Large intestine (tissue), 12 donors: ENCODE results near the gene FANCD2OS. TPM values are rescaled to one million over a fixed set of nuclear protein-coding genes. Genes with fewer than 3 reads are reported as not detected.
A peak's percentile ranks its signal among the peaks of the same experiment; 100 is the strongest.

Experiments
- DNase-seq, 2 donors: peaks; one replicate each; pipeline versions ENCODE4 v3.0.0 to v3.0.0-alpha.2; 2013
- H3K27ac ChIP-seq: one replicate; pipeline ENCODE4 v1.5.1; 2013; ENCODE audit warnings: low read length
- H3K27me3 ChIP-seq: 2 replicates; pipeline ENCODE4 v1.6.1; 2013; ENCODE audit warnings: low read length; ENCODE audit not compliant: control insufficient read depth, insufficient read depth
- H3K36me3 ChIP-seq: 2 replicates; pipeline ENCODE4 v1.6.1; 2013; ENCODE audit warnings: low read length; ENCODE audit not compliant: control insufficient read depth, insufficient read depth
- H3K4me1 ChIP-seq: one replicate; pipeline ENCODE4 v1.6.1; 2013; ENCODE audit warnings: low read length; ENCODE audit not compliant: control insufficient read depth, insufficient read depth
- H3K4me3 ChIP-seq: one replicate; pipeline ENCODE4 v1.5.1; 2013; ENCODE audit warnings: low read length
- H3K9me3 ChIP-seq: one replicate; pipeline ENCODE4 v1.6.1; 2013; ENCODE audit warnings: mild to moderate bottlenecking, low read depth, low read length, moderate library complexity; ENCODE audit not compliant: control insufficient read depth
- WGBS: methylation state at CpG from one replicate; pipeline ENCODE4 v1.1.5; 2013; ENCODE audit warnings: low lambda C conversion rate; ENCODE audit not compliant: insufficient coverage; 5-methylcytosine and 5-hydroxymethylcytosine counted together
- long read RNA-seq, 11 donors: transcript quantifications; one replicate each; lab custom pipeline, GENCODE V29; 2026
- polyA plus RNA-seq: library from polyadenylated mRNA; unstranded; fragments of 120-200 nt; gene quantifications from one replicate; pipeline ENCODE4 v1.2.1, GENCODE V29; 2013

The FANCD2OS gene, protein sequence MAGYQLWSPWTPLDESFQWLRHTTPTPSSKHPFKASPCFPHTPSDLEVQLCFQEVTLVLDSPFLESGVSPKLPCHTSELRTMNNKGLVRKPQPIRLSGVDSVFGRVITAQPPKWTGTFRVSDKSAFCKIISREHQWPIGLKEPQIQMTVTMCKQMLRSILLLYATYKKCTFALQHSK
- polyA plus RNA-seq, result not detected
- long read RNA-seq, donor 1, result 0 reads
- long read RNA-seq, donor 2, result 0 reads
- long read RNA-seq, donor 3, result 0 reads
- long read RNA-seq, donor 4, result 0 reads
- long read RNA-seq, donor 5, result 0 reads
- long read RNA-seq, donor 6, result 0 reads
- long read RNA-seq, donor 7, result 0 reads
- long read RNA-seq, donor 8, partial matches to known transcripts, result 6 of 6 reads
- long read RNA-seq, donor 8, other reads (novel, unspliced or antisense), result 0 of 6 reads
- long read RNA-seq, donor 9, result 0 reads
- long read RNA-seq, donor 10, result 0 reads
- long read RNA-seq, donor 11, result 0 reads

- no peak within 1 kb of the TSS for H3K27ac ChIP-seq
- H3K4me1 ChIP-seq, result no peaks in the 10 kb centered on the region
- no peak within 1 kb of the TSS for H3K4me3 ChIP-seq
- H3K36me3 ChIP-seq, result no peaks in the 10 kb centered on the region
- H3K9me3 ChIP-seq, result no peaks in the 10 kb centered on the region
- no peaks in the 10 kb centered on the region for H3K27me3 ChIP-seq
- no CpG with 5 or more reads among the region's 28 CpGs for WGBS
- no peak for DNase-seq
Observed at GRCh38 chr3:10108091-10108490, at the start of gene FANCD2OS. Gene FANCD2OS, minus strand, starts transcription at chr3:10108255. Its CDS starts 3,481 bp downstream, at chr3:10104774.

- no peaks in the 10 kb centered on the region for H3K4me1 ChIP-seq
- no peaks in the 10 kb centered on the region for H3K27me3 ChIP-seq
- no peak overlapping the region for H3K4me3 ChIP-seq
- no peak for DNase-seq
- H3K27ac ChIP-seq, result no peak overlapping the region
- peaks cover 8% of the 10 kb centered on the region for H3K36me3 ChIP-seq
- no peaks in the 10 kb centered on the region for H3K9me3 ChIP-seq
- no CpG with 5 or more reads among the region's 4 CpGs for WGBS
Observed at GRCh38 chr3:10157031-10157430, 49.0 kb upstream of the FANCD2OS start.

DNA sequence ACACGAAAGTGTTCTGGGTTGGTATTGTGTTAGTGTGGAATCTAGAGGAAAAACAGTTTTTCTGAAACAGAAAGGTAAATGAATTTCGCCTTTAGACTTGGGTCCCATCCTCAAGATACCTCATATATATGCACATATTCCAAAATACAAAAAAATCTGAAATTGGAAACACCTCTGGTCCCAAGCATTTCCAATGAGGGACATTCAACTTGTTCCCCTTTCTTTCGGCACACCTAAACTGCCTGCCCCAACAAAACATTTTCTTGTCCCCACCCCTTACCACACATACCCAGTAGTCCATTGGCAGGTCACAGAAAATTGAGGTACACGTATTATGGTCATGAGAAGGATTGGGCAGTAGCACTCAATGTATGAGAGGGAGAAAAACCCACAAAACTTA, 47.6 kb upstream of the FANCD2OS start:
- Histone ChIP-seq H3K4me3 (no peak overlapping the region), H3K27ac (no peak overlapping the region), H3K36me3 (peaks cover 17% of the 10 kb centered on the region), H3K9me3 (no peaks in the 10 kb centered on the region), H3K27me3 (no peaks in the 10 kb centered on the region), H3K4me1 (no peaks in the 10 kb centered on the region)
- 100% methylated on average over 1 of the region's 4 CpGs for WGBS
- DNase-seq, result no peak

DNA sequence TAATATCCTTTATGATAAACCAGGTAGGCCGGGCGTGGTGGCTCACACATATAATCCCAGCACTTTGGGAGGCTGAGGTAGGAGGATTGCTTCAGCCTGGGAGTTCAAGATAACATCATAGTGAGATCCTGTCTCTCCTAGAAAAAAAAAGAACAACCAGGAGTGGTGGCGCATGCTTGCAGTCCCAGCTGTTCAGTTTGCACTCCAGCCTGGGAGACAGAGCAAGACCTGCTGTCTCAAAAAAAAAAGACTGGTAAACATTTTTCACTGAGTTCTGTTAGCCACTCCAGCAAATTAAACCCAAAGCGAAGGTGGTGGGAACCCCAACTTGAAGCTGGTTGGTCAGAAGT, 47.0 kb upstream of the FANCD2OS start:
- Histone ChIP-seq H3K36me3 (peaks cover 23% of the 10 kb centered on the region), H3K27ac (no peak overlapping the region), H3K27me3 (no peaks in the 10 kb centered on the region), H3K9me3 (no peaks in the 10 kb centered on the region), H3K4me1 (no peaks in the 10 kb centered on the region), H3K4me3 (no peak overlapping the region)
- WGBS, result no CpG with 5 or more reads among the region's 4 CpGs
- no peak for DNase-seq

DNA sequence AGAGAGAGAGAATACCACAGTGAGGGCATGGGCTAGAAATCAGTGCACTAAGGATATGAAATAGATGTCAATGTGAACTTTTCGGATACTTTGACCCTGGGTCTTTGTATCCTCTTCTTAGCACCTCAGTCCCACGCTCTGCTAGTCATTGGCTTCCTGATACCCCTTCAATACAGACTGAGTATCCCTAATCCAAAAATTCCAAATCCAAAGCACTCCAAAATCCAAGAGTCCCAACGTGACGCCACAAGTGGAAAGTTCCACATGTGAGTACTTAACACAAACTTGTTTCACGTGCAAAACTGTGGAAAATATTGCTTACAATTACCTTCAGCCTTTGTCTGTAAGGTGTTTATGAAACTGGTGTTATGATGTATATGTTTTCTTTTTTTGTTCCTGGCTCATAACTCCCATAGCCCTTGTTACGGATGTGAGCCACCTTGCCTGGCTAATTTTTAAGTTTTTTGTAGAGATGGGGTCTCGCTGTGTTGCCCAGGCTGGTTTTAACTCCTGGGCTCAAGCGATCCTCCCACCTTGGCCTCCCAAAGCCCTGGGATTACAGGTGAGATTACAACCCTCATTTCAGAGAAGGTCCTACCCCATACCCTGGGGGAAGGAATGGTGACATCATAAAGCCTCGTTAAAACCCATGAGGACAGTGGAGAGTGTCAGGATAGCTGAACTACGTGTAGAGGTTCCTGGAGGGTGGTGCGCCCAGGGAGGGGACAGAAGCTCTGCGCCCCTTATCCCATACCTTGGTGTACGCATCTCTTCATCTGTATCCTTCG, 46.5 kb upstream of the FANCD2OS start:
- H3K27ac ChIP-seq, result no peak overlapping the region
- no peak overlapping the region for H3K4me3 ChIP-seq
- no peak for DNase-seq
- H3K9me3 ChIP-seq, result no peaks in the 10 kb centered on the region
- peaks cover 29% of the 10 kb centered on the region for H3K36me3 ChIP-seq
- no peaks in the 10 kb centered on the region for H3K4me1 ChIP-seq
- H3K27me3 ChIP-seq, result no peaks in the 10 kb centered on the region
- WGBS, result no CpG with 5 or more reads among the region's 14 CpGs

GRCh38 chr3:10150987-10151386, 42.9 kb upstream of the FANCD2OS start:
- Histone ChIP-seq H3K9me3 (no peaks in the 10 kb centered on the region), H3K27ac (no peak overlapping the region), H3K27me3 (no peaks in the 10 kb centered on the region), H3K4me1 (no peaks in the 10 kb centered on the region), H3K4me3 (no peak overlapping the region), H3K36me3 (peaks cover 48% of the 10 kb centered on the region)
- no CpG with 5 or more reads among the region's 6 CpGs for WGBS
- DNase-seq, result no peak

DNA sequence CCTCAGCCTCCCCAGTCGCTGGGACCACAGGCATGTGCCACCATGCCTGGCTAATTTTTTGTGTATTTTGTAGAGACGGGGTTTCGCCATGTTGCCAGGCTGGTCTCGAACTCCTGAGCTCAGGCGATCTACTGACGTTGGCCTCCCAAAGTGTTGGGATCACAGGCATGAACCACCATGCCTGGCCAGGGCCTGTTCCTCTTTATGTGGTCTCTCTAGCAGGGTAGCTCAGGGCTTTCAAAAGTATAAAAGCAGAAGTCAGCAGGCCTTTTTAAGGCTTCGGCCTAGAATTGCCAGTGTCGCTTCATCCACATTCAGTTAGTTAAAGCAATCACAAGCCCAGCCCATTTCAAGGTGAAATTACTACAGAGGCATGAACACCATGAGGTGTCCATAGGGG, 41.2 kb upstream of the FANCD2OS start:
- Histone ChIP-seq H3K27me3 (no peaks in the 10 kb centered on the region), H3K4me1 (peaks cover 2% of the 10 kb centered on the region), H3K9me3 (no peaks in the 10 kb centered on the region), H3K36me3 (peaks cover 45% of the 10 kb centered on the region), H3K27ac (no peak overlapping the region), H3K4me3 (no peak overlapping the region)
- no CpG with 5 or more reads among the region's 8 CpGs for WGBS
- DNase-seq, result no peak

DNA sequence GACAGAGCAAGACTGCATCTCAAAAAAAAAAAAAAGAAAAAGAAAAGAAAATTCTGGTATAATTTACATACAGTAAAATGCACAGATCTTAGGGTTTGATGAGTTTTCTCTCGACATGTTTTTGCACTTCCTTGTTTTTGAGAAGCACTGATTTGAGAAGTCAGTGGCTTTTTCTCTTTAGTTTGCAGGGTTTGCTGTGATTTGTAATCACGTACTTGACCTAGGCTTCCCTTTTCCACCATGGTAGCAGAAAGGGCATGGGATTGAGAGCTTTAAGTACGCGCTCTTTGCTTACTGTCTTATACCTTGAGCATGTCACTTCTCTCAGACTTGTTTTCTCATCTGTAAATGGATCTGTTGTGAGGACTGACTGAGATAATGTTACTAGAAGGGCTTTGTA, 37.6 kb upstream of the FANCD2OS start:
- Histone ChIP-seq H3K9me3 (no peaks in the 10 kb centered on the region), H3K27ac (no peak overlapping the region), H3K36me3 (peaks cover 36% of the 10 kb centered on the region), H3K4me3 (no peak overlapping the region), H3K27me3 (no peaks in the 10 kb centered on the region), H3K4me1 (peaks cover 15% of the 10 kb centered on the region)
- 100% methylated on average over 1 of the region's 4 CpGs for WGBS
- no peak for DNase-seq

GRCh38 chr3:10142707-10143560, 34.9 kb upstream of the FANCD2OS start:
- Histone ChIP-seq H3K4me3 (peak overlapping the region; percentile 83), H3K27ac (no peak overlapping the region), H3K9me3 (no peaks in the 10 kb centered on the region), H3K36me3 (peaks cover 16% of the 10 kb centered on the region), H3K4me1 (peaks cover 15% of the 10 kb centered on the region), H3K27me3 (no peaks in the 10 kb centered on the region)
- peak in 1 of 2 donors; percentile 16 for DNase-seq
- WGBS, result no CpG with 5 or more reads among the region's 29 CpGs

DNA sequence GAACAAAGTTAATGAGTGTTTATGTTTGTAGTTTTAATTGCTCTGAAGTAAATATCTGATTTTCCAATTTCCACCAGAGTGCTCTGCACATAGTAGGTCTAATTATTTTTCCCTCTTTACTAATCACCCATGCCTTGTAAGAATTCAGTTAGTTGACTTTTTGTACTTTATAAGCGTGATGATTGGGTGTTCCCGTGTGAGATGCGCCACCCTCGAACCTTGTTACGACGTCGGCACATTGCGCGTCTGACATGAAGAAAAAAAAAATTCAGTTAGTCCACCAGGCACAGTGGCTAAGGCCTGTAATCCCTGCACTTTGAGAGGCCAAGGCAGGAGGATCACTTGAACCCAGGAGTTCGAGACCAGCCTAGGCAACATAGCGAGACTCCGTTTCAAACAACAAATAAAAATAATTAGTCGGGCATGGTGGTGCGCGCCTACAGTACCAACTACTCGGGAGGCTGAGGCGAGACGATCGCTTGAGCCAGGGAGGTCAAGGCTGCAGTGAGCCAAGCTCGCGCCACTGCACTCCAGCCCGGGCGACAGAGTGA, 33.0 kb upstream of the FANCD2OS start:
- H3K9me3 ChIP-seq, result no peaks in the 10 kb centered on the region
- peak overlapping the region; percentile 83 for H3K27ac ChIP-seq
- no CpG with 5 or more reads among the region's 23 CpGs for WGBS
- H3K4me1 ChIP-seq, result peaks cover 15% of the 10 kb centered on the region
- DNase-seq, result peak in 1 of 2 donors; percentile 3
- H3K36me3 ChIP-seq, result peaks cover 6% of the 10 kb centered on the region
- H3K4me3 ChIP-seq, result peak overlapping the region; percentile 83
- H3K27me3 ChIP-seq, result no peaks in the 10 kb centered on the region
